ENCODE data around the gene GALC.

GALC gene

DNA sequence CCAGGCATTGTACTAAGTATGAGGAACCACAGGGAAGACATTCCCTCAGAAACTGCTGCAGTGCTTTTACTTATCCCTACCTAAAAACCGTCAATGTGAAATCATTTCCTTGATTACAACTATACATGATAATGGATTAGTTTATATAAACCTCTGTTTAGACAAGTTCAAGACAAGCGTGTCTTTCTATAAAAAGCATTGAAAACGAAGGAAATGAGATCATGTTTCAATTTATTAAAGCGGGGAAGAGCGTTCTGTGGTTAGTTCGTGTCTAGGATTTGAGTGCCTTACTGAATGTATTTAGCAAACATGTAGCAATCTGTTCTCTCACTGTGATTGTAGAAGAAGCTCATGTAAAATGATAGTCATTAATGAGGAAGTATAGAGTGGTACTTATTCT lies 37.5 kb downstream of the GALC start:
- DNase-seq (ENCODE audit: low spot score), result no peak

GRCh38 chr14:87952307-87953094 lies 40.5 kb downstream of the GALC start:
- DNase-seq (ENCODE audit: low spot score), result no peak

GRCh38 chr14:87944987-87945604 lies 47.9 kb downstream of the GALC start:
- DNase-seq (ENCODE audit: low spot score), result no peak

DNA sequence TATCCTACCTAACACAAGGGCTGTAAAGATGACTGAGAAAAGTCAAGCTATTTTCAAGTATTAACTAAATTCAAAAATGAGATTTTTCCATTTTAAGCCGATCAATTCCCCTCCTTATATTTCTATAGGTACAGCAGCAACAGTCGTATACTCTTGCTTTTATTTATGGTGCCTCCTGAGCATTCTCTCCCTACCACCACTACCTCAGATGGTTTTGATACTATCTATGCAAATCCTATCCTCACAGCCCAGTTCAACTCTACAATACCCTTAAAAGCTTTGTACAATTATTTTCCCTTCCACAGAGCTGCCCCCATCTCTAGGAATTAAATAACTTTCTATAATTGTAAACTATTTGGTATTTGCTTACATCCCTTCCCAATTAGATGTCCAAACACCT lies 52.1 kb downstream of the GALC start:
- DNase-seq (ENCODE audit: low spot score), result no peak

- DNase-seq (ENCODE audit: low spot score), result no peak
Observed at GRCh38 chr14:87940382-87940781, 52.6 kb downstream of the GALC start.

- no peak for DNase-seq (ENCODE audit: low spot score)
Observed at GRCh38 chr14:87935886-87936285, 57.1 kb downstream of the GALC start.

- no peak for DNase-seq (ENCODE audit: low spot score)
Observed at GRCh38 chr14:87935081-87935828, 57.7 kb downstream of the GALC start.

DNA sequence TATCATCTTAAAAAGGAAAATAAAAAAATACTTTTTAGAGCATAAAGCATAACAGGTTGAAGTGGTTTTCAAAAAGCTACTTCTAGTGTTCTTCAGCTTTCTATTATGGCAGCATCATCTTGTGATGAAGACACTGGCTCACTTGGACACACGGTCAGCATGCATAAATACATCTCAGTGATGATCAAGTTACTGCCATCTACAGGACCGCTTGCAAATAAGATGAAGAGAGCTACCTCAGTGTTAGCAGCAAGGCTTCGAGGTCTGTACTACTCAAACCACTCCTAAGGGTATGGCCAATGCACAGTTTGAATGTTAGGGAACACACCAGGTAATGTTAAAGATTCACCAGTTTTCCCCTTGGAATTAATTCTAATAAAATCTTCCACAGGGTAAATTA lies 58.8 kb downstream of the GALC start:
- no peak for DNase-seq (ENCODE audit: low spot score)

- DNase-seq (ENCODE audit: low spot score), result no peak
Observed at GRCh38 chr14:87916886-87917275, 76.1 kb downstream of the GALC start.

GRCh38 chr14:87916103-87916885 lies 76.7 kb downstream of the GALC start:
- no peak for DNase-seq (ENCODE audit: low spot score)

GRCh38 chr14:87908550-87908949 lies 84.4 kb downstream of the GALC start:
- no peak for DNase-seq (ENCODE audit: low spot score)

DNA sequence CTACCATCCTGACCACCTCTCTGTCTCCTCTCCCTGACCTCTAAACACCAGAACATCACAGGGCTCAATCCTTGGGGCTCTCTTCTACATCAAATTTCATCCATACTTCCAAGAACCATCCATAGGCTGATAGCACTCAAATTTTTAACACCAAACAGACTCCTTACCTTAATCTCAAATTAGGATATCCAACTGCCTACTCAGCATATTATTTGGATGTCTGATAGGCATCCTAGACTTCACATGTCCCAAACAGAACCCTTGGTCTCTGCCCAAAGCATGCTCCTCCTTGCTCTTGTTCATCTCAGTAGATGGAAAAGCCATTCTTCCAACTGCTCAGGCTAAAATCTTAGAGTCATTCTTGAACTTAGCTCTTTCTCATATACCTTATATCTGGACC lies 91.3 kb downstream of the GALC start:
- no peak for DNase-seq (ENCODE audit: low spot score)

DNA sequence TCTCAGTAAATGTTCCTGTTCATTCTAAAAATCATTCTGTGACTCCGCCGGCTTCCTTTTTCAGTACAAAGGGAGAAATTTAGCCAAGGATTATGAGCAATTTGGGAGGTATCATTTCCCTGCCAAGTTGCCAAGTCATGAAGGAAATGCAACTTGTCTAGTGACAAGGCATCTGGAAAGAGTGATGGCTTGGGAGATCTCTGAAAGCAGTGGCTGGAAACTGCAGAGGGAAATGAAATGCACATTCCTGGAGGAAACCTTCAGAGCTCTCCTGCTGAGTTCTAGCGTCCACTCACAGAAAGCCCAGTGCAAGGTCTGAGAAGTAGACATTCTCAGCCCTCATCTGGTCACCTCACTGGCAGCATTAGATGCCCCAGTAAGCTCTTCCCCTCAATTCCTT lies 91.7 kb downstream of the GALC start:
- DNase-seq (ENCODE audit: low spot score), result no peak

GRCh38 chr14:87899228-87899627 lies 93.8 kb downstream of the GALC start:
- DNase-seq (ENCODE audit: low spot score), result no peak

GRCh38 chr14:87898301-87898700 lies 94.7 kb downstream of the GALC start:
- no peak for DNase-seq (ENCODE audit: low spot score)

DNA sequence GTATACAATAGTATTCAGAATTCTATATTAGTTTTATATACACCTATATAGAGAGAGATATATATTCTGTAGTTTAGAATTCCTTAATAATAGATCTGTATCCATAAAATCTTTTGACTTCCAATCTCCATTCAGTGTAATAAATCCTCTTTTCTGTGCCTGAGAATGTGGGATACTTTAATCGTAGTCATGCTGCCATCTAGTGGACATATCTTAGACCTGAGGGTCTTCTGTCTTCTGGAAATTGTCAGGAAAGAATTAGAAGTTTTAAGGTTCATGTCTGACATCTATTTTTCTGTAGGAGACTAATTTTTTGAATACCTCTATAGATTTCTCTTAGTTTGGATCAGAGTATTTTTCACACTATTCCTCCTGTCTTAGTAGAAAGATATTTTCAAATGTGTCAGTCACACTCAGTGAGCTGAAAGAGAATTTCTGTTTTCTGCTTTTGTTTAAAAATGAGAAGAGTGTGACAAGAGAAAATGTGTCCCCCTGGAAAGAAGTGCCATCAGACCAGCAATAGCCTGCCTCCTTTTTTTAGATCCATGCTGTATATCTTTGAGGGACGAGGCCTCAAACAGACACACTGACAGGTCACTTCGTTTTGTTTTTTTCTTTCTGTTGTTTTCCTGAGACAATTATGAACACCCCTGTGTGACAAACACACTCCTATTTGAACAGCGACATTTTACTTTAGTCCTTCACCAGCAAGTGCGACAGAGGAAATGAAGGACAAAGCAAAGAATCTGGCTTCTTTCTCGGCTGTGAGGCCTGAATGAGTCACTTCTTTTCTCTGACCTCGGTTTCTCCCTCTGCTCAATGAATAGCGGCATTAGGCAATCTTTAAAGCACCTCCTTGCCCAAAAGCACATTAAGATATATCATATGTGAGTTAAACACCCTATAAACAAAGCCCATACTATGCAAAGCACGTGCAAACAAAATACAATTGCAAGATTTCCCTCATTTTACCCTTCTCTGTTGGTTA lies 96.3 kb downstream of the GALC start:
- no peak for DNase-seq (ENCODE audit: low spot score)

DNA sequence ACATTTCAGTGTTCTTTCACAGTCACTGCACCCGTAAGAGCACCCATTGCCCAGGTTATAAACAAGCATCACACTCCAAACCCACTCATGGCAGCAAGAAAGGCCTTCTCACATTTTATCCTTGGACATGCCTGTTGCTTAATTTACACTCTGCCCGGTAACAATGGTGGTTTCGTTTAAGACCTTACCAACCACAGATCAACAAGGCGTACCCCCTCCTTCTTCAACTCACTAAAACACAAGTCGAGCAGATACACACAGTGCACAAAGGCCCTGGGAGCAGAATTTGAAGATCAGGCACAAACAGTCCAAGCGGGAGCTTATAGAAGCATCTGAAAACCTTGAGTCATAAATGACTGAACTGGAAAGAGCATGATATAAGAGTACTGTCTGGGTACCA lies 98.1 kb downstream of the GALC start:
- DNase-seq (ENCODE audit: low spot score), result no peak

DNA sequence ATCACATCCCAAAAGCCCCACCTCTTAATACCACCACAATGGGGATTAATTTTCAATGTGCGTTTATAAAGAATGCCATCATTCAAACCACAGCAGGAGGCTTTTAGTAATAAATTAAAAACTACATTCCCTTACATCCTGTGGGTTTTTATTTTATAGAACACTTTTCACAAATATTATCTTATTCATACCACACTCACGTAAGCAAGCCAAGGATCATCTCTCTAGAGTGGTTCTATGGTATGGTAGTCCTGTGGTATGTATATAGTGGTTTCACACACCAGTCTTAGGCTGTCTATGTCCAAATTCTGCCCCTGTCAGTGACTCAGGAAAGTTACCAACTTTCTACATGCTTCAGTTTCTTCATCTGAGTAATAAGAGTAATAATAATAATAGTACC lies 100.2 kb downstream of the GALC start:
- no peak for DNase-seq (ENCODE audit: low spot score)

DNA sequence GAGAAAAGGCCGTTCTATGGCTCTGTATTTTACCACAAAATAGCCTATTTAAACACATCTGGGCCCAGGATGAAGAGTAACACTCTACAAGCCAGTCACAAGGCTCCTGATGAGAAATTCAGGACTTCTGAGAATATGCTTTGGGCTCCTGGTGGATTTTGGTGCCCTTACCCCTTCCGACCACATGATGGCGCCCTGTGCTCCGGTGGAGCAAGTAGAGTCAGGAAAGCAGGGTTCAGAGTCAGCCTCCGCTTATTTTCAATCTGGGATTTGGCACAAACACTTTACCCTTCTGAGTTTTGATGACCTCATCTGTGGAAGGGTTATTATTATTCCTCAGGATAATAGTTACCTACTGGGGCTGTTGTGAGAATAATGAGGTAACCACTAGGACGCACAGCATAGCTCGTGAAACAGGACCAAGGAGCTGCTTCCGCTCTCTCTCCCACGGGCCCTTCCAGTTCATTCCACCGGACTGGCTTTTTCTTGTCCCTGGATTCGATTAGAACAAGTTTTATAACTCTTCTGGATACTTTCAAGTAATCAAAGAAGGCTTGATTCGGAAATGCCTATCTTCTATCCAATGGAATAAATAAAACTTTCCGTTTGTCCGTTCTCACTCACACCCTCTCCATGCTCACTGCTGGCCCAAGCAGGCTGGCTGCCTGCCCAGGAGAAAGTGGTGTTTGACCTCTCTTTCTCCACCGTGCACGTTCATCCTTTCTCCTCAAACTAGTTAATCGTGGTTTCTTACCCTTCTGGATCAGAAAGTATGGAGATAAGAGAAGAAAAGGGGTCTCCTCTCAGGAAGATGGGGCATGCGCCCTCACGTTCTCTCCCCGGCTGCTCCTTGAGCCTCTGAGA lies 104.6 kb downstream of the GALC start:
- DNase-seq (ENCODE audit: low spot score), result peak; percentile 23

- DNase-seq (ENCODE audit: low spot score), result no peak
Observed at GRCh38 chr14:87883750-87884149, 109.2 kb downstream of the GALC start.
